Esophagus mucosa (tissue), 1 donor: ENCODE results near the gene PIEZO1. TPM values are rescaled to one million over a fixed set of nuclear protein-coding genes. Genes with fewer than 3 reads are reported as not detected.

Experiments
- ATAC-seq: fragments of 200-7000 bp; cut with Tn5 transposase; one replicate; pipeline ENCODE4 v1.9.1; 2020
- total RNA-seq: library from RNA; stranded (reverse); gene quantifications from one replicate; pipeline ENCODE4 v1.2.4, GENCODE V29; 2023
- donor health status: DM: yes; HTN: yes; CAD: no.

PIEZO1 gene
- total RNA-seq, 1 donor from 2014 or later: 64.7 TPM

- peak; percentile 59 for ATAC-seq
Observed at GRCh38 chr16:88700636-88701482, 84.2 kb downstream of the PIEZO1 start.

- ATAC-seq: no peak
Observed at GRCh38 chr16:88700322-88700635, 84.7 kb downstream of the PIEZO1 start.

- no peak for ATAC-seq
Observed at GRCh38 chr16:88699180-88699579, 85.8 kb downstream of the PIEZO1 start.

- ATAC-seq: no peak
Observed at GRCh38 chr16:88698646-88699045, 86.4 kb downstream of the PIEZO1 start.

- ATAC-seq: no peak
Observed at GRCh38 chr16:88697831-88698615, 87.0 kb downstream of the PIEZO1 start.

- no peak for ATAC-seq
Observed at GRCh38 chr16:88697116-88697830, 87.7 kb downstream of the PIEZO1 start.

- ATAC-seq: no peak
Observed at GRCh38 chr16:88696441-88696840, 88.6 kb downstream of the PIEZO1 start.

GRCh38 chr16:88695753-88696152 is 89.3 kb downstream of the PIEZO1 start:
- ATAC-seq: no peak

- ATAC-seq: no peak
Observed at GRCh38 chr16:88695218-88695617, 89.8 kb downstream of the PIEZO1 start.

GRCh38 chr16:88694221-88695087 is 90.6 kb downstream of the PIEZO1 start:
- ATAC-seq: no peak

- no peak for ATAC-seq
Observed at GRCh38 chr16:88693420-88694177, 91.4 kb downstream of the PIEZO1 start.

- ATAC-seq: no peak
Observed at GRCh38 chr16:88692861-88693260, 92.2 kb downstream of the PIEZO1 start.

- ATAC-seq: peak; percentile 21
Observed at GRCh38 chr16:88691924-88692560, 93.0 kb downstream of the PIEZO1 start.

- no peak for ATAC-seq
Observed at GRCh38 chr16:88691129-88691813, 93.7 kb downstream of the PIEZO1 start.

- ATAC-seq: no peak
Observed at GRCh38 chr16:88690341-88691128, 94.5 kb downstream of the PIEZO1 start.

GRCh38 chr16:88688013-88688778 is 96.8 kb downstream of the PIEZO1 start:
- ATAC-seq: no peak

- ATAC-seq: no peak
Observed at GRCh38 chr16:88687676-88688012, 97.4 kb downstream of the PIEZO1 start.

- ATAC-seq: no peak
Observed at GRCh38 chr16:88687254-88687576, 97.8 kb downstream of the PIEZO1 start.
